Upper lobe of right lung (tissue), 1 donor: ENCODE measurements around the gene MND1. TPM values are rescaled to one million over a fixed set of nuclear protein-coding genes. Genes with fewer than 3 reads are reported as not detected.

Source experiments
- ATAC-seq: fragments of 200-7000 bp; cut with Tn5 transposase; one replicate; pipeline ENCODE4 v1.9.1; 2020; ENCODE audit warnings: mild to moderate bottlenecking, moderate library complexity
- DNase-seq: peaks from one replicate; pipeline ENCODE4 v3.0.0-alpha.2; 2020
- H3K27ac ChIP-seq: fragments of 200-600 bp; one replicate; pipeline ENCODE4 v1.8.0; 2022
- H3K27me3 ChIP-seq: fragments of 200-600 bp; one replicate; pipeline ENCODE4 v1.8.0; 2022; ENCODE audit warnings: mild to moderate bottlenecking
- H3K36me3 ChIP-seq: fragments of 200-600 bp; one replicate; pipeline ENCODE4 v1.8.0; 2022
- H3K4me1 ChIP-seq: fragments of 200-600 bp; one replicate; pipeline ENCODE4 v1.8.0; 2022
- H3K4me3 ChIP-seq: fragments of 200-600 bp; one replicate; pipeline ENCODE4 v1.8.0; 2022; ENCODE audit warnings: mild to moderate bottlenecking
- H3K9me3 ChIP-seq: fragments of 200-600 bp; one replicate; pipeline ENCODE4 v1.8.0; 2022
- CTCF ChIP-seq: fragments of 200-600 bp; IDR thresholded peaks from one replicate; pipeline ENCODE4 v1.8.0; 2022; ENCODE audit warnings: antibody characterized with exemption
- intact Hi-C: fragments of 100-400 bp; cut with DNase I; formaldehyde crosslinking; loops from one replicate; pipeline ENCODE4 v1.11.0; 2022
- total RNA-seq: library from RNA; stranded (reverse); fragmentation: NEBNext Ultra II Directional; extraction: Animal tissue kit (Norgen Biotek cat#: 25700); gene quantifications from one replicate; pipeline ENCODE4 v1.2.1, GENCODE V29; 2021
- donor health status: DM: no; HTN: yes; CAD: no; lungs with severe emphysema.

Gene MND1
- total RNA-seq, 1 donor from 2014 or later, result not detected

DNA sequence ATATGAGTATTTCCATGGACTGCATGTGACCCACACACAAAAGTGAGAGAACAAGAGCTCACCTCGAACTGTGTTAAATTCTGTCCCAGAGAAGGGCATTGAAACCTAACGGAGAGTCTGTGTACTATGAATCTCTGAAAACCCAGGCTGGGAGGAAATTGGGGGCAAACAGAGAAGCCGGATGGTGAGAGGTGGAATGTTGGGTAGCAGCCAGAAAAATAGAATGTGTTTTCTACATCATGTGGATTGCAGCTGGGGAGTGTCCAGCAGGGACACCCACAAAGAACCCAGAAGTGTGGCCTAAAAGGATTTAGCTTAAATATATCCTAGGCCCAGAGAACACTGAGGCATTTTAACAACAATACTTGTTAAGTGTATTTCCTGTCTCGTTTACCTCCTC, 38.6 kb downstream of the MND1 start:
- no peak for ATAC-seq
- Histone ChIP-seq H3K4me1 (no peaks in the 10 kb centered on the region), H3K27ac (no peak overlapping the region), H3K9me3 (no peaks in the 10 kb centered on the region), H3K36me3 (no peaks in the 10 kb centered on the region), H3K27me3 (no peaks in the 10 kb centered on the region), H3K4me3 (no peak overlapping the region)
- no peak for DNase-seq
- intact Hi-C loops, result no loop called here
- no peak for TF ChIP-seq CTCF

GRCh38 chr4:153384160-153384559, 39.7 kb downstream of the MND1 start:
- ATAC-seq, result peak; percentile 74
- H3K27me3 ChIP-seq, result no peaks in the 10 kb centered on the region
- H3K27ac ChIP-seq, result no peak overlapping the region
- no peak for TF ChIP-seq CTCF
- DNase-seq, result no peak
- H3K9me3 ChIP-seq, result no peaks in the 10 kb centered on the region
- H3K4me3 ChIP-seq, result no peak overlapping the region
- H3K36me3 ChIP-seq, result no peaks in the 10 kb centered on the region
- no peaks in the 10 kb centered on the region for H3K4me1 ChIP-seq
- intact Hi-C loops, result no loop called here

DNA sequence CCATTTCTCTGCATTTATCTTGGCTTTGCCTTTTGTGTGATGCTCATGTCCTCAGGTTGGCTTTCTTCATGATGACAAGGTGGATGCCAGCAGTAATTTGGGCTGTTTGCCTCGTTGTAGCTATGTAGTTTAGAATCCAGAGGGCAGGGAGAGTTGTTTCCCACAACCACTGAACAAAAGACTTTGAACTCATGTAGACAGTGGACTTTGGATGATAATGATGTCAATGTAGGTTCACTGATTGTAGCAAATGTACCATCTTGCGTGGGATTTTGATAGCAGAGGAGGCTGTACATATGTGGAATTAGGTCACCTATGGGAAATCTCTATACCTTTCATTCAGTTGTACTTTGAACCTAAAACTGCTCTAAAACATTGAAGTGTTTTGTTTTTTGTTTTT, 41.3 kb downstream of the MND1 start:
- intact Hi-C loops, result no loop called here
- ATAC-seq (no peak), DNase-seq (no peak)
- no peaks in the 10 kb centered on the region for H3K36me3 ChIP-seq
- no peaks in the 10 kb centered on the region for H3K4me1 ChIP-seq
- H3K9me3 ChIP-seq, result no peaks in the 10 kb centered on the region
- no peak overlapping the region for H3K4me3 ChIP-seq
- no peaks in the 10 kb centered on the region for H3K27me3 ChIP-seq
- H3K27ac ChIP-seq, result no peak overlapping the region
- TF ChIP-seq CTCF, result no peak

DNA sequence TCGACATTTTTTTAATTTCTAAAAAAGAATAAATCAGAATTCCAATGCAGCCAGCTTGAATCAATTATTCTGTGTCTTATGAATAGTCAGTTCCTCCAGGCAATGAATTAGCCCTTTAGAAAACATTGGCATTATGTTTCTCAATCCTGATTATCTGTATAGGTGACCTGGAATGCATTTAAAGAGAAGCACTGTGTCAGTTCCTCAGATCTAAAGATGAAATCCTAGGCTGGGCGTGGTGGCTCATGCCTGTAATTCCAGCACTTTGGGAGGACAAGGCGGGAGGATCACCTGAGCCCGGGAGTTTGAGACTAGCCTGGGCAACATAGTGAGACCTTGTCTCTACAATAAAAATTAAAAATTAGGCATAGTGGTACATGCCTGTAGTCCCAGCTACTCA, 43.5 kb downstream of the MND1 start:
- no peak overlapping the region for H3K4me3 ChIP-seq
- ATAC-seq (no peak), DNase-seq (no peak)
- intact Hi-C loops, result no loop called here
- no peaks in the 10 kb centered on the region for H3K9me3 ChIP-seq
- no peaks in the 10 kb centered on the region for H3K36me3 ChIP-seq
- no peaks in the 10 kb centered on the region for H3K27me3 ChIP-seq
- H3K4me1 ChIP-seq, result peaks cover 4% of the 10 kb centered on the region
- no peak overlapping the region for H3K27ac ChIP-seq
- TF ChIP-seq CTCF, result no peak

- Histone ChIP-seq H3K27ac (no peak overlapping the region), H3K36me3 (no peaks in the 10 kb centered on the region), H3K4me3 (no peak overlapping the region), H3K4me1 (peaks cover 4% of the 10 kb centered on the region), H3K27me3 (no peaks in the 10 kb centered on the region), H3K9me3 (no peaks in the 10 kb centered on the region)
- TF ChIP-seq CTCF, result no peak
- DNase-seq (peak; percentile 76), ATAC-seq (peak; percentile 79)
- intact Hi-C loops, result no loop called here
Measured at GRCh38 chr4:153393397-153393796, 48.9 kb downstream of the MND1 start.

DNA sequence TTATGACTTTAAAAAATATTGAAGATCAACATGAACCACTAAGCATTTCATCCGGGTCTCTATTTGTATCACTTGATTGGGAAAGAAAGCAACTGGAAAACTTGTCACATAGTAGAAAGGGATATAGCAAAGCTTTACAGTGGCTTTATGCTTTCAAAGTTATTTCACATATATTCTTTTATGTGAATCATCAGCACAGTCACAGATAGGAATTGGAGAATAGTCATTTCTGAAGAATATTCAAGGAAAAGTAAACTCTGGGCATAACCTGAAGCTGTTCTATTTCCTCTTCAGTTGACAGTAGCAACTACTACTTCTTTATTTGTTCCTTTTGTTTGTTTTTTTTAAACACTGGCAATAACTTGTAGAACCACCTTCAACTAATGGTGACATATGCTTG, 50.5 kb downstream of the MND1 start:
- intact Hi-C loops, result no loop called here
- TF ChIP-seq CTCF, result no peak

More for the DNA sequence above, 50.5 kb downstream of the MND1 start:
- H3K27me3 ChIP-seq, result no peaks in the 10 kb centered on the region
- no peak for DNase-seq
- H3K27ac ChIP-seq, result no peak overlapping the region
- peaks cover 4% of the 10 kb centered on the region for H3K4me1 ChIP-seq
- H3K36me3 ChIP-seq, result no peaks in the 10 kb centered on the region
- no peak for ATAC-seq
- no peak overlapping the region for H3K4me3 ChIP-seq
- no peaks in the 10 kb centered on the region for H3K9me3 ChIP-seq
